Esophagus muscularis mucosa (tissue), 4 donors: Measurements from ENCODE around the gene CHST12. TPM values are rescaled to one million over a fixed set of nuclear protein-coding genes. Genes with fewer than 3 reads are reported as not detected.

Experiments
- DNase-seq: peaks from one replicate; pipeline ENCODE4 v3.0.0-alpha.2; 2017; ENCODE audit errors: extremely low spot score
- H3K27ac ChIP-seq, 4 donors: fragments of 200-600 bp; sonication (generic); replicated peaks in 1 of 4; 1 replicate in 3 of 4; 2 replicates in 1 of 4; pipeline ENCODE4 v1.5.1; 2016 to 2019; ENCODE audit warnings: mild to moderate bottlenecking in 1 of 4
- H3K27me3 ChIP-seq, 4 donors: fragments of 200-600 bp; sonication (generic); one replicate each; pipeline versions ENCODE4 v1.5.1 to v1.6.0; 2016 to 2019
- H3K36me3 ChIP-seq, 4 donors: fragments of 200-600 bp; sonication (generic); one replicate each; pipeline ENCODE4 v1.5.1; 2016 to 2019
- H3K4me1 ChIP-seq, 4 donors: fragments of 200-600 bp; sonication (generic); one replicate each; pipeline ENCODE4 v1.5.1; 2016 to 2019
- H3K4me3 ChIP-seq, 4 donors: fragments of 200-600 bp; sonication (generic); 1 replicate in 2 of 4; 2 replicates in 2 of 4; pipeline ENCODE4 v1.5.1; 2016 to 2019; ENCODE audit warnings: mild to moderate bottlenecking in 4 of 4, moderate library complexity in 1 of 4
- H3K9me3 ChIP-seq, 4 donors: fragments of 200-600 bp; sonication (generic); 1 replicate in 3 of 4; 2 replicates in 1 of 4; pipeline ENCODE4 v1.5.1; 2016 to 2019
- EP300 ChIP-seq: sonication (generic); formaldehyde crosslinking; IDR thresholded peaks from one replicate; pipeline ENCODE4 v1.6.1; 2017; ENCODE audit warnings: antibody characterized with exemption
- POLR2A ChIP-seq: fragments of 450-650 bp; IDR thresholded peaks from one replicate; pipeline ENCODE4 v1.6.1; 2017; ENCODE audit warnings: antibody characterized with exemption, moderate library complexity, mild to moderate bottlenecking, low read depth
- POLR2AphosphoS5 ChIP-seq, 2 donors: sonication (generic); formaldehyde crosslinking; IDR thresholded peaks; one replicate each; pipeline ENCODE4 v1.6.1; 2017; ENCODE audit warnings: antibody characterized with exemption in 2 of 2
- WGBS: methylation state at CpG from one replicate; pipeline ENCODE4 v1.1.5; 2018; 5-methylcytosine and 5-hydroxymethylcytosine counted together
- intact Hi-C: fragments of 100-400 bp; cut with DNase I; formaldehyde crosslinking; loops from one replicate; pipeline ENCODE4 v1.15.1; 2023
- total RNA-seq, 4 donors: library from RNA; depleted of rRNA; stranded (reverse); fragments of >200 nt; gene quantifications; one replicate each; pipeline versions ENCODE4 v1.1.0 to v1.2.1, GENCODE V29; 2016
- TF ChIP-seq, protein P1 (sequence below), 3 experiments: fragments of 200-600 bp in 2 of 3; fragments of 450-650 bp in 1 of 3; sonication (generic) in 2 of 3; IDR thresholded peaks; one replicate each; pipeline ENCODE4 v1.5.1; 2017 to 2019; ENCODE audit warnings: antibody characterized with exemption in 3 of 3, mild to moderate bottlenecking in 2 of 3, moderate library complexity in 1 of 3

The CHST12 gene
- total RNA-seq, 4 donors from 2014 or later = 6.6 to 24.0 (median 14.8) TPM

GRCh38 chr7:2494191-2495130 lies 91.0 kb downstream of the CHST12 start:
- H3K9me3 ChIP-seq = no peaks in the 10 kb centered on the region
- intact Hi-C loops = no loop called here
- DNase-seq = no peak
- H3K27me3 ChIP-seq = peaks cover 0 to 65% (median 4%) of the 10 kb centered on the region in 4 donors
- H3K4me1 ChIP-seq = peaks cover 29 to 35% (median 32%) of the 10 kb centered on the region in 4 donors
- no peaks in the 10 kb centered on the region for H3K36me3 ChIP-seq
- H3K4me3 ChIP-seq = no peak overlapping the region
- WGBS = 90% methylated on average over 13 of the region's 32 CpGs
- TF ChIP-seq EP300 = no peak
- no peak for TF ChIP-seq POLR2AphosphoS5 (IDR thresholded peaks at IDR 0.05)
- TF ChIP-seq, protein P1, sequence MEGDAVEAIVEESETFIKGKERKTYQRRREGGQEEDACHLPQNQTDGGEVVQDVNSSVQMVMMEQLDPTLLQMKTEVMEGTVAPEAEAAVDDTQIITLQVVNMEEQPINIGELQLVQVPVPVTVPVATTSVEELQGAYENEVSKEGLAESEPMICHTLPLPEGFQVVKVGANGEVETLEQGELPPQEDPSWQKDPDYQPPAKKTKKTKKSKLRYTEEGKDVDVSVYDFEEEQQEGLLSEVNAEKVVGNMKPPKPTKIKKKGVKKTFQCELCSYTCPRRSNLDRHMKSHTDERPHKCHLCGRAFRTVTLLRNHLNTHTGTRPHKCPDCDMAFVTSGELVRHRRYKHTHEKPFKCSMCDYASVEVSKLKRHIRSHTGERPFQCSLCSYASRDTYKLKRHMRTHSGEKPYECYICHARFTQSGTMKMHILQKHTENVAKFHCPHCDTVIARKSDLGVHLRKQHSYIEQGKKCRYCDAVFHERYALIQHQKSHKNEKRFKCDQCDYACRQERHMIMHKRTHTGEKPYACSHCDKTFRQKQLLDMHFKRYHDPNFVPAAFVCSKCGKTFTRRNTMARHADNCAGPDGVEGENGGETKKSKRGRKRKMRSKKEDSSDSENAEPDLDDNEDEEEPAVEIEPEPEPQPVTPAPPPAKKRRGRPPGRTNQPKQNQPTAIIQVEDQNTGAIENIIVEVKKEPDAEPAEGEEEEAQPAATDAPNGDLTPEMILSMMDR (IDR thresholded peaks at IDR 0.05) = no peak
- TF ChIP-seq POLR2A = no peak
- no peak overlapping the region for H3K27ac ChIP-seq

GRCh38 chr7:2495418-2496299 lies 92.2 kb downstream of the CHST12 start:
- intact Hi-C loops = no loop called here

GRCh38 chr7:2496375-2496774 lies 93.0 kb downstream of the CHST12 start:
- no peak for DNase-seq
- WGBS = 82% methylated on average over 7 of the region's 9 CpGs
- Histone ChIP-seq H3K36me3 (no peaks in the 10 kb centered on the region), H3K4me3 (no peak overlapping the region), H3K9me3 (no peaks in the 10 kb centered on the region), H3K27ac (no peak overlapping the region), H3K27me3 (peaks cover 0 to 71% (median 4%) of the 10 kb centered on the region in 4 donors), H3K4me1 (peaks cover 15 to 27% (median 23%) of the 10 kb centered on the region in 4 donors)
- intact Hi-C loops = no loop called here
- TF ChIP-seq POLR2AphosphoS5 (IDR thresholded peaks at IDR 0.05) = no peak

More at GRCh38 chr7:2495418-2496299, 92.2 kb downstream of the CHST12 start:
- H3K4me3 ChIP-seq = no peak overlapping the region
- no peak for TF ChIP-seq POLR2A
- TF ChIP-seq, protein P1 (IDR thresholded peaks at IDR 0.05) = no peak
- TF ChIP-seq POLR2AphosphoS5 (IDR thresholded peaks at IDR 0.05) = no peak
- no peak for TF ChIP-seq EP300
- peaks cover 17 to 27% (median 24%) of the 10 kb centered on the region in 4 donors for H3K4me1 ChIP-seq
- H3K9me3 ChIP-seq = no peaks in the 10 kb centered on the region
- peaks cover 0 to 71% (median 4%) of the 10 kb centered on the region in 4 donors for H3K27me3 ChIP-seq
- H3K36me3 ChIP-seq = no peaks in the 10 kb centered on the region
- 72% methylated on average over 23 of the region's 25 CpGs for WGBS
- no peak for DNase-seq
- H3K27ac ChIP-seq = no peak overlapping the region

DNA sequence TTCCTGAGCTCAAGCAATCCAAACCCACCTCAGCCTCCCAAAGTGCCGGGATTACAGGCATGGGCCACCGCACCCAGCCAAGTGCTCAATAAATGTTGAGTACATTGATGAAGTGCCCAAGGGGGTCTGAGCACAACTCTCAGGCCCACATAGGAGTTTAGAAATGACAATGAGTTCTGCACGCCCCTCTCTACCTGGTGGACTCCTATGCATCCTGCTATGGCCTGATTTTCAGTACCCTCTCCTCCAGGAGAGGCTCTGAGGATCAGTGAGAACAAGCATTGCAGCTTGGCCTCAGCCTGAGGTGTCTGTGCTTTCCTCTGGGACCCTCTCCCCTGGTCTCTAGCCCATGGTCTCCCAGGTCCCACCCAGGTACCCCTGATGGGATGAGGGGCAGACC lies 93.7 kb downstream of the CHST12 start:
- no peak for DNase-seq
- H3K9me3 ChIP-seq = no peaks in the 10 kb centered on the region
- intact Hi-C loops = no loop called here
- no peak overlapping the region for H3K4me3 ChIP-seq
- no peak for TF ChIP-seq POLR2A
- no peak for TF ChIP-seq POLR2AphosphoS5 (IDR thresholded peaks at IDR 0.05)
- no peak for TF ChIP-seq EP300
- TF ChIP-seq, protein P1 (IDR thresholded peaks at IDR 0.05) = no peak
- H3K27ac ChIP-seq = no peak overlapping the region
- peaks cover 0 to 76% (median 4%) of the 10 kb centered on the region in 4 donors for H3K27me3 ChIP-seq
- peaks cover 15 to 27% (median 23%) of the 10 kb centered on the region in 4 donors for H3K4me1 ChIP-seq
- 97% methylated on average over 3 of the region's 3 CpGs for WGBS
- H3K36me3 ChIP-seq = no peaks in the 10 kb centered on the region
